ENCODE data around the gene RFFL.

The RFFL gene

DNA sequence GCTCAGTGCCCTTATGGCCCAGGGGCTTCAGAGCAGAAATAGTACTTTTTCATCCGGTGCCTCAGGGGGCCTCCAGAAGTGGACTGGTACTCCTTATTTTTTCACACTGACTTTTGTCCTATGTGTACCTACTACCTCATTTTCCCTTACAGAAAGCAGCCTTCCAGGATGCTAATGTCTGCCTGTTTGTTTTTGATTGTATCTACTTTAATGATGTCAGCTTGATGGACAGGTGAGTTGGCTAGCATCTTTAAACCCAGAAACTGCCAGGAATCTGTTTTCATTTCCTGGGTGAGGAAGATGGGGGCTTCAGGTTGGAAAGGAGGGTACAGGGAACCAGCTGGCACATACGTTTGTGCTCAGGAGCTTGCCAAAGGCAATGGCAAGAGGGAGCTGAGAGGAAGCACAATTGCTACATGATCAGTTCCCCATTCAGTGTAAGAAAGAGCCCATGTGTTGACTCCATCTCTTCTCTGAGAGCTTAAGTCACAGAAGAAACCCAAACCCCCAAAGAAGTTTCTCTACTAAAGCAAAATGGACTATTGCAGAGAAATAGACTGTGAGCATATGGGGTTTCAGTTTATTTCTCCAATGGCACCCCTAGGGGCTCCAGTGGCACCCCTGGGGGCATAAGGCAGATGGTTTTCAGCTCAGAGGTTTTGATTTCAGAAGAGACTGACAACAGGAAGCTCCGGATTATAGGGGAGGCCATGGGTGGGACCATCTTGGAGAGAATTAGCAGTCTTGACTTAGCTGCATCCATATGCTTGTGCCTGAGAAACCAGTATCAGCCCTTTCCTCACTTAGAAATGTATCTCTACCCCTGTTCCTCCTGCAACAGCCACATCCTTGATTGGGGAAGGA lies 66.9 kb downstream of the RFFL start:
- Histone ChIP-seq H3K4me3 (ENCODE audit: low read length) (no peak overlapping the region), H3K4me1 (ENCODE audit: control insufficient read depth, insufficient read depth, low read length) (no peaks in the 10 kb centered on the region), H3K36me3 (ENCODE audit: control insufficient read depth, insufficient read depth, low read length) (peaks cover 57% of the 10 kb centered on the region), H3K27me3 (ENCODE audit: control insufficient read depth, insufficient read depth, low read length) (no peaks in the 10 kb centered on the region), H3K9me3 (ENCODE audit: control insufficient read depth, insufficient read depth, low read length) (no peaks in the 10 kb centered on the region), H3K27ac (ENCODE audit: low read length) (no peak overlapping the region)
- WGBS (ENCODE audit: insufficient coverage, insufficient read length), result no CpG with 5 or more reads among the region's 3 CpGs
- DNase-seq (ENCODE audit: low read depth, low spot score), result no peak

DNA sequence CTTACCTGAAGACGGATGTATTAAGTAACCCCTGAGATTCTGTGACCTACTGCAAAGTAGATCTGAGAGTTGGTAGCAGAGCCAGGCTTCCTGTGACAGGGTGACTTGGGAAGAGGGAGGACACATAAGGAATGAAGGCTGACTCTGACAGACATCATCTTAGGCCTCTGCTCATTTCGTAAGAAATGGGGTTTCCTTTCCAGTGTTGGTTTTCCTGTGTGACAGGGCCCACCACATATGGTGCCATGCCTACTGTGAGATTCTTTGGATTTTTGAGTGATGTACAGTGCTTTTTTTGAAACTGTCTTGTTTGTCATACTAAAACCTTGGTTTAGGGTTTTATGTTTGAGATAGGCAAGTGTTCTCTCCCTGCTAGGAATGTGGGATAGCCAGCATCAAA lies 70.5 kb downstream of the RFFL start:
- Histone ChIP-seq H3K9me3 (ENCODE audit: control insufficient read depth, insufficient read depth, low read length) (no peaks in the 10 kb centered on the region), H3K27ac (ENCODE audit: low read length) (no peak overlapping the region), H3K4me3 (ENCODE audit: low read length) (no peak overlapping the region), H3K4me1 (ENCODE audit: control insufficient read depth, insufficient read depth, low read length) (no peaks in the 10 kb centered on the region), H3K27me3 (ENCODE audit: control insufficient read depth, insufficient read depth, low read length) (no peaks in the 10 kb centered on the region), H3K36me3 (ENCODE audit: control insufficient read depth, insufficient read depth, low read length) (peaks cover 54% of the 10 kb centered on the region)
- no CpG with 5 or more reads among the region's 2 CpGs for WGBS (ENCODE audit: insufficient coverage, insufficient read length)
- no peak for DNase-seq (ENCODE audit: low read depth, low spot score)

GRCh38 chr17:34991606-34992005 lies 71.9 kb downstream of the RFFL start:
- no peaks in the 10 kb centered on the region for H3K27me3 ChIP-seq (ENCODE audit: control insufficient read depth, insufficient read depth, low read length)
- no peak overlapping the region for H3K4me3 ChIP-seq (ENCODE audit: low read length)
- peaks cover 54% of the 10 kb centered on the region for H3K36me3 ChIP-seq (ENCODE audit: control insufficient read depth, insufficient read depth, low read length)
- no peaks in the 10 kb centered on the region for H3K4me1 ChIP-seq (ENCODE audit: control insufficient read depth, insufficient read depth, low read length)
- H3K27ac ChIP-seq (ENCODE audit: low read length), result no peak overlapping the region
- no CpG with 5 or more reads among the region's 3 CpGs for WGBS (ENCODE audit: insufficient coverage, insufficient read length)
- DNase-seq (ENCODE audit: low read depth, low spot score), result no peak
- no peaks in the 10 kb centered on the region for H3K9me3 ChIP-seq (ENCODE audit: control insufficient read depth, insufficient read depth, low read length)

DNA sequence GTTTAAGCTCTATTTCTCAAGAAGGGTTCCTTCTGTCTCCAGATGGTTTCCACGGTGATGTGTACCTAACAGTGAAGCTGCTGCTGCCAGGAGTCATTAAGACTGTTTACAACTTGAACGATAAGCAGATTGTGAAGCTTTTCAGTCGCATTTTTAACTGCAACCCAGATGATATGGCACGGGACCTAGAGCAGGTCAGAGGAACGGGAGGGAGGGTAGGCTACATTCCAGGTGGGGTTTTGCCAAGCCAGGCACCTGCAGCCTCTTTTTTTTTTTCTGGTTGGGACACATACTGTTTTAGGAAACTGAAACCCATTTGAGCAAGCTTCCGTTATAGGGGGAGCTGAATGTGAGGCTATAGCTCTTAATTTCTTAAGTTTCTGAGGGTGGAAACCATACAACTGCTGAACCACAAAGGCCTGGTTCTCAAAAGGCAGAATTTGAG lies 72.6 kb downstream of the RFFL start:
- DNase-seq (ENCODE audit: low read depth, low spot score), result no peak
- no peak overlapping the region for H3K4me3 ChIP-seq (ENCODE audit: low read length)
- H3K4me1 ChIP-seq (ENCODE audit: control insufficient read depth, insufficient read depth, low read length), result no peaks in the 10 kb centered on the region
- no CpG with 5 or more reads among the region's 6 CpGs for WGBS (ENCODE audit: insufficient coverage, insufficient read length)
- H3K27ac ChIP-seq (ENCODE audit: low read length), result no peak overlapping the region
- peaks cover 53% of the 10 kb centered on the region for H3K36me3 ChIP-seq (ENCODE audit: control insufficient read depth, insufficient read depth, low read length)
- H3K9me3 ChIP-seq (ENCODE audit: control insufficient read depth, insufficient read depth, low read length), result no peaks in the 10 kb centered on the region
- no peaks in the 10 kb centered on the region for H3K27me3 ChIP-seq (ENCODE audit: control insufficient read depth, insufficient read depth, low read length)

GRCh38 chr17:34989473-34989872 lies 74.0 kb downstream of the RFFL start:
- Histone ChIP-seq H3K27me3 (ENCODE audit: control insufficient read depth, insufficient read depth, low read length) (no peaks in the 10 kb centered on the region), H3K36me3 (ENCODE audit: control insufficient read depth, insufficient read depth, low read length) (peaks cover 44% of the 10 kb centered on the region), H3K9me3 (ENCODE audit: control insufficient read depth, insufficient read depth, low read length) (no peaks in the 10 kb centered on the region), H3K4me1 (ENCODE audit: control insufficient read depth, insufficient read depth, low read length) (no peaks in the 10 kb centered on the region), H3K4me3 (ENCODE audit: low read length) (no peak overlapping the region), H3K27ac (ENCODE audit: low read length) (no peak overlapping the region)
- DNase-seq (ENCODE audit: low read depth, low spot score), result no peak
- no CpG with 5 or more reads among the region's 10 CpGs for WGBS (ENCODE audit: insufficient coverage, insufficient read length)

DNA sequence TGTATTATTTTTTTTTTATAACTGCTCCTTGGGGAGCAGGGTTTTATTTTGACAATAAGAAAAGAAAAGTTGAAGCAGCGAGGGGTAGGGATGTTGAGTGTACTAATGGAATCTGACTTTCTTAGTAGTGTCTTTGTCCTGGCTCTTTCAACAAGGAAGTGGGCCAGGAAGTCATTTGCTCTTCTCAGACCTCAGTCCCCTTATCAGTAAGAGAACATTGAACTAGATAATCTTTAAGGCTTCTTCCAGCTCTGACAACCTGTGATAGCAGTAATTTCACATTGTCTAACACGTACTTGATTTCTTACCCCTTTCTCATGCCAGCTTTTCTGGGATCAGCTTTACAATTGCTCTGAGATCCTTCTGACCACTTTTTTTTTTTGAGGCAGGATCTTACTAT lies 74.9 kb downstream of the RFFL start:
- Histone ChIP-seq H3K4me1 (ENCODE audit: control insufficient read depth, insufficient read depth, low read length) (no peaks in the 10 kb centered on the region), H3K9me3 (ENCODE audit: control insufficient read depth, insufficient read depth, low read length) (no peaks in the 10 kb centered on the region), H3K4me3 (ENCODE audit: low read length) (no peak overlapping the region), H3K27ac (ENCODE audit: low read length) (no peak overlapping the region), H3K27me3 (ENCODE audit: control insufficient read depth, insufficient read depth, low read length) (no peaks in the 10 kb centered on the region), H3K36me3 (ENCODE audit: control insufficient read depth, insufficient read depth, low read length) (peaks cover 35% of the 10 kb centered on the region)
- no CpG with 5 or more reads among the region's 2 CpGs for WGBS (ENCODE audit: insufficient coverage, insufficient read length)
- DNase-seq (ENCODE audit: low read depth, low spot score), result no peak

DNA sequence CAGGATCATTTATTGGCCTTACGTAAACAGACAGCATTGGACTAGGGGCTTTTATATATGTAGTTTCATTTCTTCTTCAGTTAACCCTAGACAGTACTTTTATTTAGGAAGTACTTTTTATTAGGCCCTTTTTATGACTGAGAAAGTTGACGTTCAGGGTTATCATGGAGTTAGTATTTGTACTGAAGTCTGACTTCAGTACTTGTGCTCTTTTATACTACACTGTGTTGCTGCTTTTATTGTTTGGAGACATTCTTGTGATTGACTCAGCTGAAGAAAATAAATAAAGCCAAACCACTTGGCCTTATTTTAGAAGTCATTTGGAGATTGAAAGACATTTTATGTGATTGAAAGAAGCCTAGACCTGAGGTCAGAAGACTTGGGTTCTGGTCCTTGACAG lies 76.3 kb downstream of the RFFL start:
- Histone ChIP-seq H3K4me3 (ENCODE audit: low read length) (no peak overlapping the region), H3K27ac (ENCODE audit: low read length) (no peak overlapping the region), H3K4me1 (ENCODE audit: control insufficient read depth, insufficient read depth, low read length) (no peaks in the 10 kb centered on the region), H3K27me3 (ENCODE audit: control insufficient read depth, insufficient read depth, low read length) (no peaks in the 10 kb centered on the region), H3K36me3 (ENCODE audit: control insufficient read depth, insufficient read depth, low read length) (peaks cover 28% of the 10 kb centered on the region), H3K9me3 (ENCODE audit: control insufficient read depth, insufficient read depth, low read length) (no peaks in the 10 kb centered on the region)
- DNase-seq (ENCODE audit: low read depth, low spot score), result no peak
- WGBS (ENCODE audit: insufficient coverage, insufficient read length), result no CpG with 5 or more reads among the region's 2 CpGs

GRCh38 chr17:34981538-34982241 lies 81.8 kb downstream of the RFFL start:
- peaks cover 4% of the 10 kb centered on the region; the same call in 1 of the 2 replicates for H3K36me3 ChIP-seq (ENCODE audit: control insufficient read depth, insufficient read depth, low read length)
- H3K4me1 ChIP-seq (ENCODE audit: control insufficient read depth, insufficient read depth, low read length), result no peaks in the 10 kb centered on the region
- H3K27me3 ChIP-seq (ENCODE audit: control insufficient read depth, insufficient read depth, low read length), result no peaks in the 10 kb centered on the region
- no CpG with 5 or more reads among the region's 8 CpGs for WGBS (ENCODE audit: insufficient coverage, insufficient read length)
- no peaks in the 10 kb centered on the region for H3K9me3 ChIP-seq (ENCODE audit: control insufficient read depth, insufficient read depth, low read length)
- DNase-seq (ENCODE audit: low read depth, low spot score), result no peak
- H3K4me3 ChIP-seq (ENCODE audit: low read length), result peak overlapping the region; percentile 84; the same call in 1 of the 2 replicates
- no peak overlapping the region for H3K27ac ChIP-seq (ENCODE audit: low read length)

- Histone ChIP-seq H3K27me3 (ENCODE audit: control insufficient read depth, insufficient read depth, low read length) (no peaks in the 10 kb centered on the region), H3K36me3 (ENCODE audit: control insufficient read depth, insufficient read depth, low read length) (peaks cover 4% of the 10 kb centered on the region; the same call in 1 of the 2 replicates), H3K9me3 (ENCODE audit: control insufficient read depth, insufficient read depth, low read length) (no peaks in the 10 kb centered on the region), H3K4me3 (ENCODE audit: low read length) (peak overlapping the region; percentile 84), H3K27ac (ENCODE audit: low read length) (no peak overlapping the region), H3K4me1 (ENCODE audit: control insufficient read depth, insufficient read depth, low read length) (no peaks in the 10 kb centered on the region)
- DNase-seq (ENCODE audit: low read depth, low spot score), result no peak
- no CpG with 5 or more reads among the region's 69 CpGs for WGBS (ENCODE audit: insufficient coverage, insufficient read length)
Measured at GRCh38 chr17:34980681-34981537, 82.6 kb downstream of the RFFL start.

- H3K4me1 ChIP-seq (ENCODE audit: control insufficient read depth, insufficient read depth, low read length), result no peaks in the 10 kb centered on the region
- no peaks in the 10 kb centered on the region for H3K9me3 ChIP-seq (ENCODE audit: control insufficient read depth, insufficient read depth, low read length)
- peaks cover 4% of the 10 kb centered on the region; the same call in 1 of the 2 replicates for H3K36me3 ChIP-seq (ENCODE audit: control insufficient read depth, insufficient read depth, low read length)
- H3K27ac ChIP-seq (ENCODE audit: low read length), result no peak within 1 kb of the TSS
- peak within 1 kb of the TSS; percentile 84 for H3K4me3 ChIP-seq (ENCODE audit: low read length)
- no peaks in the 10 kb centered on the region for H3K27me3 ChIP-seq (ENCODE audit: control insufficient read depth, insufficient read depth, low read length)
- no CpG with 5 or more reads among the region's 39 CpGs for WGBS (ENCODE audit: insufficient coverage, insufficient read length)
- peak; percentile 83 for DNase-seq (ENCODE audit: low read depth, low spot score)
Measured at GRCh38 chr17:34980353-34980680, 83.2 kb downstream of the RFFL start, which contains the start of gene LIG3. Gene LIG3 (plus strand): TSS chr17:34980512. CDS start chr17:34983006, 2,494 bp downstream.

Measured in iPS DF 6.9 (cell line).